HCT116 (cell line): ENCODE results near the gene OFD1. TPM values are rescaled to one million over a fixed set of nuclear protein-coding genes. Genes with fewer than 3 reads are reported as not detected.

Experiments
- ATAC-seq: fragments of 200-7000 bp; cut with Tn5 transposase; 2 replicates; pipeline ENCODE4 v1.9.1; 2020; ENCODE audit warnings: mild to moderate bottlenecking, moderate library complexity
- BruUV-seq: library from RNA; stranded (reverse); fragments of 400-500 nt; replicated peaks from 2 replicates; lab custom pipeline; 2021; lab: Mats Ljungman, UMichigan
- CTCF ChIA-PET: fragments of 300-600 bp; sonication (Branson Sonifier 250); formaldehyde crosslinking; loops from one replicate; lab custom pipeline; 2021; ENCODE audit warnings: antibody characterized with exemption; lab: Charles Lee
- POLR2A ChIA-PET: fragments of 300-600, 350-600 bp; sonication (Branson Sonifier 250); formaldehyde crosslinking; loops from one replicate; lab custom pipeline; 2021; ENCODE audit warnings: antibody characterized with exemption; lab: Charles Lee
- RAD21 ChIA-PET, 2 experiments: fragments of 300-600 bp; sonication (Branson Sonifier 250); formaldehyde crosslinking; loops; one replicate each; lab custom pipeline; 2023; ENCODE audit warnings: low total read pairs in 2 of 2; ENCODE audit not compliant: uncharacterized antibody in 2 of 2, unreplicated experiment in 2 of 2, low non-redundant PET in 1 of 2; lab: Charles Lee
- DNase-seq: peaks from one replicate; pipeline ENCODE4 v3.0.0-alpha.2; 2010; ENCODE audit warnings: low read depth, low spot score
- H2AFZ ChIP-seq: fragments of 200-600 bp; shearing (Covaris generic), sonication (generic); 2 replicates; pipeline ENCODE4 v1.6.1; 2017; ENCODE audit warnings: low read depth, mixed run types, mixed read lengths, antibody characterized with exemption, low read length; ENCODE audit not compliant: poor library complexity, severe bottlenecking
- H3K27ac ChIP-seq: 2 replicates; pipeline ENCODE4 v1.5.1; 2012; ENCODE audit warnings: low read depth, low read length
- H3K27me3 ChIP-seq: fragments of 200-600 bp; sonication (generic); 2 replicates; pipeline ENCODE4 v1.6.1; 2016; ENCODE audit warnings: mixed run types, low read length, mixed read lengths; ENCODE audit not compliant: insufficient read depth
- H3K36me3 ChIP-seq, 2 experiments: fragments of 200-500 bp in 1 of 2; fragments of 200-600 bp in 1 of 2; sonication (Bioruptor generic) in 1 of 2; sonication (generic) in 1 of 2; 2 replicates each; pipeline versions ENCODE4 v1.5.1 to v1.6.1; 2014 to 2016; ENCODE audit warnings: low read length in 2 of 2, inconsistent platforms in 1 of 2, mixed read lengths in 1 of 2, mixed run types in 1 of 2; ENCODE audit not compliant: insufficient read depth in 2 of 2, control insufficient read depth in 1 of 2
- H3K4me1 ChIP-seq, 2 experiments: fragments of 200-600 bp in 1 of 2; sonication (generic) in 1 of 2; 2 replicates each; pipeline versions ENCODE4 v1.5.1 to v1.6.1; 2012 to 2017; ENCODE audit warnings: low read length in 2 of 2, inconsistent platforms in 1 of 2, mild to moderate bottlenecking in 1 of 2, mixed read lengths in 1 of 2, mixed run types in 1 of 2, moderate library complexity in 1 of 2; ENCODE audit not compliant: insufficient read depth in 2 of 2, control insufficient read depth in 1 of 2
- H3K4me2 ChIP-seq: fragments of 200-600 bp; sonication (generic); 2 replicates; pipeline ENCODE4 v1.6.1; 2017; ENCODE audit warnings: mixed run types, low read length, mixed read lengths
- H3K4me3 ChIP-seq, 2 experiments: fragments of 200-600 bp in 1 of 2; sonication (generic) in 1 of 2; replicated peaks in 1 of 2; 2 replicates each; pipeline ENCODE4 v1.5.1; 2011 to 2016; ENCODE audit warnings: low read length in 2 of 2, control low read depth in 1 of 2, low read depth in 1 of 2, mild to moderate bottlenecking in 1 of 2, mixed read lengths in 1 of 2, mixed run types in 1 of 2
- H3K79me2 ChIP-seq: fragments of 200-600 bp; sonication (generic); 2 replicates; pipeline ENCODE4 v1.6.1; 2017; ENCODE audit warnings: mild to moderate bottlenecking, mixed run types, low read length, moderate library complexity, mixed read lengths; ENCODE audit not compliant: insufficient read depth
- H3K9ac ChIP-seq: fragments of 200-600 bp; sonication (generic); 2 replicates; pipeline ENCODE4 v1.6.1; 2016; ENCODE audit warnings: low read length, mixed read lengths
- H3K9me2 ChIP-seq: fragments of 200-600 bp; sonication (generic), shearing (Covaris generic); 2 replicates; pipeline ENCODE4 v1.6.1; 2017; ENCODE audit warnings: mixed run types, mild to moderate bottlenecking, moderate library complexity; ENCODE audit not compliant: insufficient read depth
- H3K9me3 ChIP-seq, 2 experiments: fragments of 200-500 bp in 1 of 2; fragments of 200-600 bp in 1 of 2; sonication (Bioruptor generic) in 1 of 2; sonication (generic) in 1 of 2; 2 replicates each; pipeline ENCODE4 v1.6.1; 2014 to 2017; ENCODE audit warnings: low read length in 2 of 2, mixed read lengths in 2 of 2, inconsistent platforms in 1 of 2, low read depth in 1 of 2, mild to moderate bottlenecking in 1 of 2, mixed run types in 1 of 2, moderate library complexity in 1 of 2; ENCODE audit not compliant: control insufficient read depth in 1 of 2, insufficient read depth in 1 of 2
- H4K20me1 ChIP-seq: fragments of 200-600 bp; sonication (generic), shearing (Covaris generic); 2 replicates; pipeline ENCODE4 v1.6.1; 2017; ENCODE audit warnings: mixed run types, mild to moderate bottlenecking, moderate library complexity; ENCODE audit not compliant: insufficient read depth
- ATF3 ChIP-seq: IDR thresholded peaks from 2 replicates; pipeline ENCODE4 v1.6.1; 2012
- CBX3 ChIP-seq: IDR thresholded peaks from 2 replicates; pipeline ENCODE4 v1.6.1; 2012; ENCODE audit warnings: low read depth
- EGR1 ChIP-seq: IDR thresholded peaks from 2 replicates; pipeline ENCODE4 v1.6.1; 2012; ENCODE audit warnings: low read depth
- ELF1 ChIP-seq: IDR thresholded peaks from 2 replicates; pipeline ENCODE4 v1.6.1; 2012; ENCODE audit warnings: low read depth, borderline replicate concordance
- EZH2 ChIP-seq: fragments of 200-600 bp; sonication (generic); IDR thresholded peaks from 2 replicates; pipeline ENCODE4 v1.6.1; 2017; ENCODE audit warnings: antibody characterized with exemption, mixed run types
- EZH2phosphoT487 ChIP-seq: fragments of 200-600 bp; IDR thresholded peaks from 2 replicates; pipeline ENCODE4 v1.6.1; 2018; ENCODE audit warnings: antibody characterized with exemption, borderline replicate concordance
- FOSL1 ChIP-seq: IDR thresholded peaks from 2 replicates; pipeline ENCODE4 v1.6.1; 2012; ENCODE audit warnings: low read depth
- JUND ChIP-seq: IDR thresholded peaks from 2 replicates; pipeline ENCODE4 v1.6.1; 2012
- MAX ChIP-seq: IDR thresholded peaks from 2 replicates; pipeline ENCODE4 v1.6.1; 2012
- POLR2AphosphoS5 ChIP-seq: IDR thresholded peaks from 2 replicates; pipeline ENCODE4 v1.6.1; 2011; ENCODE audit warnings: mild to moderate bottlenecking, low read depth, low read length, moderate library complexity
- RAD21 ChIP-seq: IDR thresholded peaks from 2 replicates; pipeline ENCODE4 v1.6.1; 2012; ENCODE audit warnings: low read depth, mild to moderate bottlenecking
- REST ChIP-seq: IDR thresholded peaks from 2 replicates; pipeline ENCODE4 v1.6.1; 2012; ENCODE audit warnings: low read depth
- SRF ChIP-seq: IDR thresholded peaks from 2 replicates; pipeline ENCODE4 v1.6.1; 2012; ENCODE audit warnings: low read depth
- YY1 ChIP-seq: IDR thresholded peaks from 2 replicates; pipeline ENCODE4 v1.6.1; 2011; ENCODE audit warnings: low read length, low read depth, moderate library complexity, mild to moderate bottlenecking; ENCODE audit not compliant: insufficient replicate concordance; ENCODE audit errors: extremely low read depth
- ZBTB33 ChIP-seq: IDR thresholded peaks from 2 replicates; pipeline ENCODE4 v1.6.1; 2011; ENCODE audit warnings: mild to moderate bottlenecking, low read length, moderate library complexity; ENCODE audit not compliant: insufficient replicate concordance; ENCODE audit errors: extremely low read depth
- ZFX ChIP-seq: fragments of 450-650 bp; IDR thresholded peaks from 2 replicates; pipeline ENCODE4 v1.6.1; 2017
- ZNF274 ChIP-seq: fragments of 200-500 bp; sonication (Bioruptor generic); IDR thresholded peaks from 2 replicates; pipeline ENCODE4 v1.6.1; 2014; ENCODE audit warnings: mild to moderate bottlenecking, low read depth, low read length, inconsistent platforms
- intact Hi-C: fragments of 100-400 bp; cut with micrococcal nuclease; formaldehyde crosslinking; loops from 2 replicates; pipeline ENCODE4 v1.10.0; 2022
- total RNA-seq: library from RNA; stranded (reverse); gene quantifications from one replicate; pipeline ENCODE4 v1.2.1, GENCODE V29; 2021; ENCODE audit not compliant: unreplicated experiment

Gene OFD1
- total RNA-seq, 1 experiment from 2014 or later, result 18.0 TPM

- RAD21 ChIA-PET, result no interaction called here
- no TSS peak for BruUV-seq
- H3K4me2 ChIP-seq, result no peak within 1 kb of the TSS
- no peak for DNase-seq
- no peaks in the 10 kb centered on the region for H3K9me3 ChIP-seq
- no peak within 1 kb of the TSS for H3K9ac ChIP-seq
- H2AFZ ChIP-seq, result no peak within 1 kb of the TSS
- no peak for ATAC-seq
- CTCF ChIA-PET, result no interaction called here
- TF ChIP-seq SRF, result no peak
- TF ChIP-seq ELF1, result no peak
- TF ChIP-seq ATF3, result no peak
- no peak for TF ChIP-seq REST
- TF ChIP-seq MAX, result no peak
- no peak for TF ChIP-seq POLR2AphosphoS5
- no peak for TF ChIP-seq ZNF274
- no peak for TF ChIP-seq JUND
- no peak for TF ChIP-seq FOSL1
- no peak for TF ChIP-seq EZH2phosphoT487
- no peak for TF ChIP-seq ZBTB33
- TF ChIP-seq EZH2, result no peak
- TF ChIP-seq CBX3, result no peak
- no peak for TF ChIP-seq RAD21
- no peak for TF ChIP-seq ZFX
- TF ChIP-seq EGR1, result no peak
- TF ChIP-seq YY1, result no peak
- no peaks in the 10 kb centered on the region for H4K20me1 ChIP-seq
- intact Hi-C loops, result no loop called here
- no peak within 1 kb of the TSS for H3K27ac ChIP-seq
- no peaks in the 10 kb centered on the region for H3K36me3 ChIP-seq
- no peaks in the 10 kb centered on the region for H3K79me2 ChIP-seq
- H3K27me3 ChIP-seq, result peaks cover 29% of the 10 kb centered on the region
- POLR2A ChIA-PET, result no interaction called here
- no peak within 1 kb of the TSS for H3K4me3 ChIP-seq
- H3K4me1 ChIP-seq, result no peaks in the 10 kb centered on the region
- no peaks in the 10 kb centered on the region for H3K9me2 ChIP-seq
Observed at GRCh38 chrX:13816643-13817627, 82.4 kb downstream of the OFD1 start, which contains the start of gene GPM6B. TSS of gene GPM6B (minus strand) at chrX:13817093. CDS start at chrX:13816904, 189 bp downstream.
